NCI-H187 (cell line): ENCODE measurements around the gene FRMD5.
"Not testable (repeated sequence)": the region's sequence is repeated elsewhere in the genome, so short reads cannot be mapped to it uniquely, and the experiment has no call there.

ENCODE experiments used
- DNase-seq, 2 experiments: peaks; one replicate each; lab custom pipeline; 2025; lab: John Stamatoyannopoulos, UW

FRMD5 gene

DNA sequence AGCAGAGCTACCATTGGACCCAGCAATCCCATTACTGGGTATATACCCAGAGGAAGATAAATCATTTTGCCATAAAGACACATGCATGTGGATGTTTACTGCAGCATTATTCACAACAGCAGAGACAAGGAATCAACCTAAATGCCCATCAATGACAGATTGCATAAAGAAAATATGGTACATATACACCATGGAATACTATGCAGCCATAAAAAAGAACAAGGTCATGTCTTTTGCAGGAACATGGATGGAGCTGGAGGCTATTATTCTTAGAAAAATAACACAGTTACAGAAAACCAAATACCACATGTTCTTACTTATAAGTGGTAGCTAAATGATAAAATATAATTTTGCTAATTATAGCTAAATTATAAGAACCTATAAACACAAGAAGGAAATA is 162.3 kb downstream of the FRMD5 start:
- DNase-seq, result not testable (repeated sequence)

GRCh38 chr15:44029940-44030568 is 165.0 kb downstream of the FRMD5 start:
- no peak for DNase-seq

DNA sequence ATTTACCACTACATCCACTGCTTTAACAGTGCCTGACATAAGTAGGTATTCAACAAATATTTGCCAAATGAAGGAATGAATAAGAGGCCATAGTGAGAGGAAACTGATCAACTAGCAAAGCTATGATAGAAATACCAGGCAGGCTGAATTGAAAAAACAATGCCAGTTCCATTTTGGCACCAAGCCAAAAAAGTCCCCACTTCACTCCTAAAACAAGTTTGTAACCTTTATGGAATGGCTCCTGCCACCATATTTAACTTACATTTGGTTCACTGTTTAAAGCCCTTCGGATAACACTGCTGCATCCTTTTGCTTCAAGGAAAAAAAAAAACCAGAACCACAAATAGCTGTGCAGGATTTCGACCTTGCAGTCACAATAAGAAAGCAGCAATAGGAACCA is 166.1 kb downstream of the FRMD5 start:
- DNase-seq, result no peak

- DNase-seq, result no peak
Observed at GRCh38 chr15:44028349-44028748, 166.7 kb downstream of the FRMD5 start.

DNA sequence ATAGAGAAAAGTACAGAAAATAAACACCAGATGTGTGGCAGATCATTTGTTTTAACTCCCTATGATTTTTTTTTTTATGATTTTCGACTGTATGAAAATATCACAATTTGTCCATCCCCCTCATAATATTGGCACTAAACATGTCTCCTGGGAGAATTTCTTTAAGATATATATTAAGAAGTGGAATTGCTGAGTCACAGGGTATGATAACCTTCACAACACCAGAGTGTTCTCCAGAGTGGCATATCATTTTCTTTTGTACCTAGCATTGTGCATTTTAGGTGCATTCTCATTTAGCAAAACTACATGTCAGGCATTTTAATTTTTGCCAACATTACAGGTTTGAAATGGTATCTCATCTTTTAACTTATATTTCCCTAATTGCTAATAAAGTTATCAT is 170.9 kb downstream of the FRMD5 start:
- DNase-seq, result no peak

DNA sequence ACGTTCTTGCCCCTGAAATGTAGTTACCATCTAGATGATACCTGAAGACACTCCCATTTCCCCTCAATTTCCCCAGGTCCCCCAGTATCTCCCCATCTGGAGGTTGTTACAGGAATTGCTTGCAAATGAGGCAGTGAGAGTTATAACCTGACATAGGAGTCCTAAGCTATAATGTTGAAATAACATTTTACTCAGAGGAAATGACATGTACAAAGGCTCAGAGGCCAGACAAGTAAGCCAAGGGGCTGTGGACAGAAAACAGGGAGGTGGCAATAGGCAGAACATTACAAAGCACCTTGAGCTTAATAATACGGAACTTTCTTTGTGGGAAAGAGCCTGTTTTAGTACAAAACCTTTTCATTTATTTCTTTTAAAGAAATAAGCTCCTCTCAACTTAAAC is 171.9 kb downstream of the FRMD5 start:
- no peak for DNase-seq

DNA sequence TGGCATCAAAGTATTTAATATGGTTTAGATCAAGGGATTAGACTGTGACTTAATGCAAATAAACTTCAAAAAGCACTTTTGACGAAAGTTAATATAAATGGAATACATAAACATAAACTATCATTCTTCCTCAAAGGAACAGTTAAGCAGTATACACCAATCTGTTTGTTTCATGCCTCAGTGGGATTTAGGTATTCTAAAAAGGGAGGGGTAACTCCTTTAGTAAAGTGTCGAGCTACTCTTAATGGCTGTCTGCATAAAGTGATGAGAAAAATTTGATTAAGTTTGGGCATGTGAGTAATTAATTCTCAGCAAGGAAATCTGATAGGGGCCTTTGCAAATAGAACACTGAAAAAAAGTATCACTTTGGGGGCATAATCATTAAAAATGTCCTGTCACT is 176.9 kb downstream of the FRMD5 start:
- no peak for DNase-seq

DNA sequence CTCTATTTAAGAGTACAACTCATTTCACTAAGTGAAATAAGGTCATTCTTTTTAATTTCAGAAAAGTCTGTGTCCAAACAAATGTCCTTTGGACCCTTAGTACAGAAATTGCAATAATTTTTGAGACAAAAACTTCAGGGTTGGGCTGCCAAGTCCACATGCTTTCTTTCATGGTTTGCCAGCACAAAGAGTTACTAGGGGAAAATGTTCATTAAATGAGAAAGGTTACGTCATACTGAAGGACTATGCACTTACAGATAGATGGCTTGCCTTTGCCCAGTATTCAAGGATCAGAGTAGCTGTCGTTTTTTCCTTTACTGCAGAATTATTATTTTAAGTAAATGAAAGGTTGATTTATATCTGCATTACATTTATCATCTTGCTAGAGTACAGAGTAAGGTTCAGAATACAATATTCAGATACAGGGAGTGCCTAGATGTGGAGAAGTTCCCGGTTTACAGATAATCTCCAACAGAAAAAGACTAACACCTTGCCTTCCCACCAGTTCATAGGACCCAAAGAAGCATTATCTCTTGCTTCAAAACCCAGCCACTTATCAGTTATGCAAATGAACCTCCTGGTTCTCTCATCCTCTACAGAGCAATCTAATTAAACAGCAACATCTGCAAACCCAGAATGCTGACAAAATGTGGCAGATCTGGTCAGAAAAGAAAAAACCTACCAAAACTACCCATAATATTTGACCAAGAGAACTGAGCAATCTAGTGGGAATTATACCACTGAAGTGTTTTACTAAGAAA is 179.3 kb downstream of the FRMD5 start:
- no peak for DNase-seq

GRCh38 chr15:44011238-44011854 is 183.7 kb downstream of the FRMD5 start:
- DNase-seq, result no peak

- no peak for DNase-seq
Observed at GRCh38 chr15:44010089-44010488, 185.0 kb downstream of the FRMD5 start.

GRCh38 chr15:44009038-44009437 is 186.0 kb downstream of the FRMD5 start:
- no peak for DNase-seq

DNA sequence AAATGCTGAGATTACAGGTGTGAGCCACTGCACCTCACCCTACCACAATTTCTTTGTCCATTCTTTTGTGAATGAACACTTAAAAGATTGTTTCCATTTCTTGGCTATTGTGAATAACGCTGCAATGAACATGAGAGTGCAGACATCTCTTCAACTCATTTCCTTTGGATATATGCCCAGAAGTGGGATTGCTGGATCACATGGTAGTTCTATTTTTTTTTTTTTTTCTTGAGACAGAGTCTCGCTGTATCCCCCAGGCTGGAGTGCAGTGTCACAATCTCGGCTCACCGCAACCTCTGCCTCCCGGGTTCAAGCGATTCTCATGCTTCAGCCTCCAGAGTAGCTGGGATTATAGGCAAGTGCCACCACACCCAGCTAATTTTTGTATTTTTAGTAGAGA is 194.8 kb downstream of the FRMD5 start:
- DNase-seq, result not testable (repeated sequence)

GRCh38 chr15:43998607-43999006 is 196.5 kb downstream of the FRMD5 start:
- no peak for DNase-seq

DNA sequence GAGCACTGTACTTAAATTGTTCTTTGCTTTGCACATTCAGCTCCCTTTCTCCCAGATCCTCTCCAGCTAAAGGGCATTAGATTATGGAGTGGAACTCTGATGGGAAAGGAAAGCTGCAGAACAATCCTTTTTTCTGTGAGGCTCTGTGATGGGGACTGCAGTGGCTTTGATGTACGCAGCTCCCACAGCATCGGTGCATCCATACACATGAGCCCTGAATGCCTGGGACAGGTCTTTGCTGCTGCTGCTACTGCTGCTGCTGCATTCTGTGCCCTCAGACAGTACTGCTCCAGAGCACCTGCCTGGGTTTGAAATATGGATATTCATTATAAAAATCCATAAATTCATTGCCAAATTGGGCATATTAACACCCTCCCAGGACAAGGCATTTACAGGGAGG is 203.9 kb downstream of the FRMD5 start:
- no peak for DNase-seq

- DNase-seq, result no peak
Observed at GRCh38 chr15:43989938-43990337, 205.1 kb downstream of the FRMD5 start.

DNA sequence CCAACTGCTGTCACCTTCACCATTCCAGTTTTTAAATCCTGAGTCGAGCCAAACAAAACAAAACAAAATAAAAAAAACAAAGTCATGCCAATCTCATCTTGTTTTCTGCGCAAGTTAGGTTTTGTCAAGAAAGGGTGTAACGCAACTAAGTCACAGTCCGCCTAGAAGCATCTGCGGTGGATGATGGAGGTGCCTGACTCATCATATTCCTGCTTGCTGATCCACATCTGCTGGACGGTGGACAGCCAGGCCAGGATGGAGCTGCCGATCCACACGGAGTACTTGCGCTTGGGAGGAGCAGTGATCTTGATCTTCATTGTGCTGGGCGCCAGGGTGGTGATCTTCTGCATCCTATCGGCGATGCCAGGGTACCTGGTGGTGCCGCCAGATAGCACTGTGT is 206.2 kb downstream of the FRMD5 start:
- DNase-seq, result no peak

DNA sequence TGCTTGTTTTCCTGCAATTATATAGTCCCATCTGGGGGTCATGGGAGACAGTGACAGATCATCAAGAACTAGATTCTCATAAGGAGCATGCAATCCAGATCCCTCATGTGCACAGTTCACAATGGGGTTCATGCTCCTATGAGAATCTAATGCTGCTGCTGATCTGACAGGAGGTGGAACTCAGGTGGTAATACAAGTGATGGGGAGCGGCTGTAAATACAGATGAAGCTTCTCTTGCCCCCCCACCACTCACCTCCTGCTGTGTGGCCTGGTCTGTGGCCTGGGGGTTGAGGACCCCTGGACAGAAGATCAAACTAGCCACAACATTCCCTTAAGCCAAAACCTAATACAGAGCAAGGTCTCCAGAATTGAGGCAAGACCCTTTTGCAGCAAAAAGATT is 207.1 kb downstream of the FRMD5 start:
- no peak for DNase-seq

GRCh38 chr15:43985976-43986680 is 208.9 kb downstream of the FRMD5 start:
- no peak for DNase-seq

- no peak for DNase-seq
Observed at GRCh38 chr15:43981576-43981975, 213.5 kb downstream of the FRMD5 start.

DNA sequence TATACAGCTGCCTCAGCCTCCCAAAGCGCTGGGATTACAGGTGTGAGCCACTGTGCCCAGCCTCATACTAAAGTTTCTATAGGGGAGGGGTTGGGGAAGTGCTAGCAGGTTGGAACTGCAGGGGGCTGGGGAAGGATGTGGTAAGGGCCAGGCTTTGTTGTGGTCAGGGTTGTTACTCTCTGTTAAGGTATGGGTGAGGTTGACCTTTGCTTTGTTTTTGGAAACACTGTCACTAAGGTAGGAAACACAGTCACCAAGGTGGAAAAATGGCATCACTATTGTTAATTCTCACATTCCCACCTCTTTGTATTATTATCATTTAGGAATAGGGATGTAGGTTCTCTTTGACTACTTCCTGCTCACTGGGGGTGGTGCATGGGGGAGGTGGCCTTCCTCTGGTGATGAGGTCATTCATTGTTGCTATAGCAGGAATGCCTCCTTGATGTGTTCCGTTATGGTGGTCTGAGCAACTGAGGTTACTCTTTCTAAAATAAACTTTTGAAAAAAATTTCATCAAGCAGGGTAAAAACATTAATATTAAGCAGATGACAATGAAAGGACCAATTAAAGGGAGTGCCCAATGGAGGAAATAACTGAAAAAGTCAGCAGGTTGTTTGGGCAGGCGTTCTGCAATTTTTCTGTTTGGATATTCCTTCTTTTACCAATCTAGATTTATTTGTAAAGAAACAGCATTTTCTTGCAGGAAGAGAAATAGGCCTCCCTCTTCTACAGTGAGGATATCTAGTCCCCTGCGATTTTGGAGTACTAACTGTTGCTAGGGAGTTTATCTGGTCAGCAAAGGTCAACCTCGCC is 217.8 kb downstream of the FRMD5 start:
- DNase-seq, result no peak

DNA sequence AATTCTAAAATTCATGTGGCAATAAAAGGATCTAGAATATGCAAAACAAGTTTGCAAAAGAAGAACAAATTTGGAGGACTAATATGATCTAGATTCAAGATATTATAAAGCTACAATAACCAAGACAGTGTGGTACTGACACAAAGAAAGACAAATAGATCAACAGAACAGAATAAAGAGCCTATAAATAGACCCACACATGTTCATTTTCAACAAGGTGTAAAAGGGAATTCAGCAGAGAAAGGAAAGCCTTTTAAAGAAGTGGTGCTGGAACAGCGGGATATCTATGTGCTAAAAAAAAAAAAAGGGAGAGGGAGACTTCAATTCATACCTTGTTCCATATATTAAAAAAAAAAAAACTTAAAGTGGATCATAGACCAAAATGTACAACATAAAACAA is 219.3 kb downstream of the FRMD5 start:
- DNase-seq, result no peak

DNA sequence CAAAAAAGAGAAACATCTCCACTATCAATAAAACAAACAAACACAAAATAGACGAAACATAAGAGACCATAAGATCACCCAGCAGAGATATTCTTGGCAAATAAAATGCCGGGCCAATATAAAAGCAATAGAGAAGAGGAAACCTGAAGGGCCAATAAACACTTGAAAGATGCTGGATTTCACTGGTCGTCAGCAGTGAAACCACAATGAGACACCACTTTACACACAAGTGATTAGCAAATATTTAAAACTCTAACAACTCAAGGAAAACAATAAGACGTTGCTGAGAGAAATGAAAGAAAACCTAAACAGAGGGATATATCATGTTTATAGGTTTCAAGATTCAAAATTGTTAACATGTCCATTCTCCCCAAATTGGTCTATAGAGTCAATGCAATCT is 219.7 kb downstream of the FRMD5 start:
- DNase-seq, result no peak
